IMR-90 (cell line): ENCODE results near the gene MKRN2OS. TPM values are rescaled to one million over a fixed set of nuclear protein-coding genes. Genes with fewer than 3 reads are reported as not detected.

Experiments used
- ATAC-seq: fragments of 200-7000 bp; cut with Tn5 transposase; 2 replicates; pipeline ENCODE4 v1.9.1; 2020; ENCODE audit warnings: low read depth, mild to moderate bottlenecking, moderate library complexity
- BruUV-seq: library from RNA; stranded (reverse); fragments of 400-500 nt; replicated peaks from 2 replicates; lab custom pipeline; 2021; lab: Mats Ljungman, UMichigan
- CTCF ChIA-PET: fragments of 300-600 bp; formaldehyde crosslinking; extraction: SDS; loops from one replicate; lab custom pipeline; 2021; ENCODE audit warnings: antibody characterized with exemption; lab: Yijun Ruan, JAX
- POLR2A ChIA-PET: fragments of 300-600 bp; sonication (Branson Sonifier 250); formaldehyde crosslinking; loops from one replicate; lab custom pipeline; 2022; ENCODE audit warnings: antibody characterized with exemption; ENCODE audit not compliant: unreplicated experiment; lab: Charles Lee
- DNase-seq: peaks from one replicate; pipeline ENCODE4 v3.0.0; 2013
- H2AFZ ChIP-seq: replicated peaks from 2 replicates; pipeline ENCODE3; 2013; ENCODE audit warnings: low read length, mild to moderate bottlenecking; ENCODE audit not compliant: poor library complexity
- H2AK5ac ChIP-seq: 2 replicates; pipeline ENCODE4 v1.6.1; 2013; ENCODE audit warnings: low read depth, low read length, inconsistent platforms
- H2AK9ac ChIP-seq: replicated peaks from 2 replicates; pipeline ENCODE3; 2013; ENCODE audit warnings: mild to moderate bottlenecking, low read depth, low read length, moderate library complexity; ENCODE audit not compliant: poor library complexity
- H2BK120ac ChIP-seq: 2 replicates; pipeline ENCODE4 v1.6.1; 2013; ENCODE audit warnings: low read depth, low read length, inconsistent platforms
- H2BK15ac ChIP-seq: 3 replicates; pipeline ENCODE4 v1.6.1; 2013; ENCODE audit warnings: low read depth, low read length, inconsistent platforms
- H2BK20ac ChIP-seq: 2 replicates; pipeline ENCODE4 v1.6.1; 2013; ENCODE audit warnings: low read depth, mild to moderate bottlenecking, inconsistent platforms, low read length, moderate library complexity
- H2BK5ac ChIP-seq: 2 replicates; pipeline ENCODE4 v1.6.1; 2013; ENCODE audit warnings: mild to moderate bottlenecking, low read depth, low read length, inconsistent platforms; ENCODE audit not compliant: poor library complexity, severe bottlenecking
- H3K14ac ChIP-seq: replicated peaks from 2 replicates; pipeline ENCODE4 v1.6.1; 2013; ENCODE audit warnings: low read depth, low read length, inconsistent platforms
- H3K18ac ChIP-seq: 2 replicates; pipeline ENCODE4 v1.6.1; 2013; ENCODE audit warnings: low read depth, low read length, control low read depth
- H3K23ac ChIP-seq: 2 replicates; pipeline ENCODE4 v1.6.1; 2013; ENCODE audit warnings: low read depth, low read length, inconsistent platforms
- H3K27ac ChIP-seq: 2 replicates; pipeline ENCODE4 v1.5.1; 2013; ENCODE audit warnings: mild to moderate bottlenecking, control low read depth, low read length; ENCODE audit not compliant: insufficient read depth
- H3K27me3 ChIP-seq: 2 replicates; pipeline ENCODE4 v1.6.1; 2013; ENCODE audit warnings: low read length; ENCODE audit not compliant: control insufficient read depth, insufficient read depth
- H3K36me3 ChIP-seq: 2 replicates; pipeline ENCODE4 v1.6.1; 2013; ENCODE audit warnings: low read length, mixed read lengths; ENCODE audit not compliant: control insufficient read depth, insufficient read depth
- H3K4ac ChIP-seq: 2 replicates; pipeline ENCODE4 v1.6.1; 2013; ENCODE audit warnings: low read depth, low read length, inconsistent platforms
- H3K4me1 ChIP-seq: 2 replicates; pipeline ENCODE4 v1.6.1; 2013; ENCODE audit warnings: low read length, mixed read lengths; ENCODE audit not compliant: control insufficient read depth, insufficient read depth
- H3K4me2 ChIP-seq: 2 replicates; pipeline ENCODE4 v1.6.1; 2013; ENCODE audit warnings: low read depth, mild to moderate bottlenecking, control low read depth, low read length, moderate library complexity
- H3K4me3 ChIP-seq: 2 replicates; pipeline ENCODE4 v1.5.1; 2013; ENCODE audit warnings: low read depth, mild to moderate bottlenecking, control low read depth, low read length, moderate library complexity; ENCODE audit not compliant: insufficient read depth
- H3K56ac ChIP-seq: 2 replicates; pipeline ENCODE4 v1.6.1; 2013; ENCODE audit warnings: low read length, inconsistent platforms; ENCODE audit not compliant: insufficient read depth; ENCODE audit errors: extremely low read depth
- H3K79me1 ChIP-seq, 2 experiments: 2 replicates each; pipeline ENCODE4 v1.6.1; 2013; ENCODE audit warnings: low read length in 2 of 2, inconsistent platforms in 1 of 2, low read depth in 1 of 2
- H3K9ac ChIP-seq: 2 replicates; pipeline ENCODE4 v1.6.1; 2013; ENCODE audit warnings: low read depth, low read length, control low read depth
- H3K9me1 ChIP-seq: 2 replicates; pipeline ENCODE4 v1.6.1; 2013; ENCODE audit warnings: low read length, inconsistent platforms; ENCODE audit not compliant: insufficient read depth
- H3K9me3 ChIP-seq: 2 replicates; pipeline ENCODE4 v1.6.1; 2013; ENCODE audit warnings: low read length; ENCODE audit not compliant: control insufficient read depth, insufficient read depth
- H4K20me1 ChIP-seq: 2 replicates; pipeline ENCODE4 v1.6.1; 2013; ENCODE audit warnings: low read length, inconsistent platforms; ENCODE audit not compliant: insufficient read depth
- H4K5ac ChIP-seq: 2 replicates; pipeline ENCODE4 v1.6.1; 2013; ENCODE audit warnings: mild to moderate bottlenecking, low read depth, low read length, control low read depth
- H4K8ac ChIP-seq, 2 experiments: 2 replicates each; pipeline ENCODE4 v1.6.1; 2013; ENCODE audit warnings: low read depth in 2 of 2, low read length in 2 of 2, control low read depth in 1 of 2, inconsistent platforms in 1 of 2
- H4K91ac ChIP-seq: 2 replicates; pipeline ENCODE4 v1.6.1; 2013; ENCODE audit warnings: low read depth, low read length, inconsistent platforms; ENCODE audit not compliant: insufficient read depth
- BHLHE40 ChIP-seq: fragments of 150-350 bp; IDR thresholded peaks from 2 replicates; pipeline ENCODE4 v1.6.1; 2016; ENCODE audit warnings: mild to moderate bottlenecking, low read depth, low read length
- CEBPB ChIP-seq: IDR thresholded peaks from 2 replicates; pipeline ENCODE4 v1.6.1; 2012; ENCODE audit warnings: low read depth, low read length, improper control_type of control experiment
- CHD1 ChIP-seq: IDR thresholded peaks from 2 replicates; pipeline ENCODE4 v1.6.1; 2012; ENCODE audit warnings: low read depth, low read length, improper control_type of control experiment
- FOS ChIP-seq: fragments of 150-350 bp; IDR thresholded peaks from 2 replicates; pipeline ENCODE4 v1.6.1; 2016; ENCODE audit warnings: low read depth, low read length
- MAFK ChIP-seq: IDR thresholded peaks from 2 replicates; pipeline ENCODE4 v1.6.1; 2012; ENCODE audit warnings: low read depth, low read length, improper control_type of control experiment
- MAZ ChIP-seq: IDR thresholded peaks from 2 replicates; pipeline ENCODE4 v1.6.1; 2012; ENCODE audit warnings: low read depth, mild to moderate bottlenecking, low read length, improper control_type of control experiment, moderate library complexity, borderline replicate concordance
- MXI1 ChIP-seq: IDR thresholded peaks from 2 replicates; pipeline ENCODE4 v1.6.1; 2012; ENCODE audit warnings: low read depth, mild to moderate bottlenecking, low read length, moderate library complexity, borderline replicate concordance
- NFE2L2 ChIP-seq: fragments of 150-350 bp; IDR thresholded peaks from 2 replicates; pipeline ENCODE4 v1.6.1; 2016; ENCODE audit warnings: low read depth, mild to moderate bottlenecking, low read length
- POLR2A ChIP-seq: IDR thresholded peaks from 2 replicates; pipeline ENCODE4 v1.6.1; 2012; ENCODE audit warnings: mild to moderate bottlenecking, low read depth, low read length
- RAD21 ChIP-seq: IDR thresholded peaks from 2 replicates; pipeline ENCODE4 v1.6.1; 2012; ENCODE audit warnings: low read length, improper control_type of control experiment
- RCOR1 ChIP-seq: IDR thresholded peaks from 2 replicates; pipeline ENCODE4 v1.6.1; 2012; ENCODE audit warnings: mild to moderate bottlenecking, low read length, improper control_type of control experiment; ENCODE audit not compliant: insufficient replicate concordance
- RFX5 ChIP-seq: IDR thresholded peaks from 2 replicates; pipeline ENCODE4 v1.8.0; 2012; ENCODE audit warnings: low read depth, mild to moderate bottlenecking, low read length, moderate library complexity
- SMC3 ChIP-seq: fragments of 150-350 bp; IDR thresholded peaks from 2 replicates; pipeline ENCODE4 v1.6.1; 2016; ENCODE audit warnings: low read depth, mild to moderate bottlenecking, antibody characterized with exemption, low read length, moderate library complexity
- WGBS, 2 experiments: methylation state at CpG; one replicate each; pipeline versions ENCODE4 v1.1.5 to v1.1.7; 2013; ENCODE audit warnings: missing lambda C conversion rate in 2 of 2; ENCODE audit not compliant: insufficient read length in 1 of 2; ENCODE audit errors: extremely low coverage in 2 of 2; 5-methylcytosine and 5-hydroxymethylcytosine counted together
- dilution Hi-C: fragments of 300-500 bp; cut with HindIII; formaldehyde crosslinking; loops from one replicate; pipeline ENCODE4 v1.14.3; 2018; ENCODE audit warnings: low sequenced_read_pairs; ENCODE audit not compliant: unreplicated experiment
- in situ Hi-C: fragments of 300-500 bp; cut with MboI; formaldehyde crosslinking; loops from 3 replicates; pipeline ENCODE4 v1.14.3; 2019; ENCODE audit warnings: low sequenced_read_pairs, inconsistent platforms, mixed read lengths
- intact Hi-C: fragments of 100-400 bp; cut with micrococcal nuclease; formaldehyde crosslinking; loops from 2 replicates; pipeline ENCODE4 v1.10.0; 2022
- polyA plus RNA-seq, 3 experiments: library from polyadenylated mRNA; depleted of rRNA; stranded (reverse); fragments of >200 nt; gene quantifications; 2 replicates each; pipeline ENCODE4 v1.2.3, GENCODE V29; 2012; ENCODE audit warnings: low replicate concordance in 1 of 3
- total RNA-seq: library from RNA; depleted of rRNA; stranded (reverse); fragments of >200 nt; gene quantifications from 2 replicates; pipeline ENCODE4 v1.2.3, GENCODE V29; 2012
- TF ChIP-seq, protein P1 (sequence below): fragments of 150-350 bp; IDR thresholded peaks from 2 replicates; pipeline ENCODE4 v1.6.1; 2016; ENCODE audit warnings: low read depth, mild to moderate bottlenecking, low read length, moderate library complexity, borderline replicate concordance
- TF ChIP-seq, protein P2 (sequence below): fragments of 150-350 bp; IDR thresholded peaks from 2 replicates; pipeline ENCODE4 v1.6.1; 2017; ENCODE audit warnings: mild to moderate bottlenecking, antibody characterized with exemption, low read length, low read depth
- TF ChIP-seq, protein P3 (sequence below): conservative IDR thresholded peaks from 2 replicates; pipeline ENCODE4 v1.5.1; 2012; ENCODE audit warnings: mild to moderate bottlenecking, low read depth, low read length, improper control_type of control experiment

Gene MKRN2OS
- total and polyA plus RNA-seq, 2 of the 4 experiments (the other 2 are of a cell fraction), result not detected

DNA sequence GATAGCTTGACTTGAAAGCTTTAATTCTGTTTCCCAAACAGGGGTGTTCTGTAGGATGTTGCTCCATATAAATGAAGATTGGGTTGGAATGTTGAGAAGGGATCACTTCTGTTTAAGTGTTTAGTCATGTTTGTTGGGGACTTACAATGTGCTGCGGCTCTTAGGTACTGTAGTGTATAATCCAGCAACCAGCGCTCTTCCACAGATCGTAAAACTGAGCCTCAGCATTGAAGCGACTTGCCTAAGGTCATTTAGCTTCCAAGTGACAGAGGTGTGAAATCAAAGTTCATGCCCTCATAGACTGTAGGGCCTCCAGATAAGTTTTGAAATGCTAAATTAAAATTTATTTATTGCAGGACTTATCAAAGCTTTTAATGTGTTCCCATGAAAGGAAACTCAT lies 13.4 kb upstream of the MKRN2OS start:
- Histone ChIP-seq H3K18ac (no peak overlapping the region), H3K14ac (peak overlapping the region; percentile 33; the same call in 1 of the 2 replicates), H3K4me3 (0 out of 2 replicates have a peak overlapping the region, but pooled peaks have one; percentile 6), H4K5ac (no peak overlapping the region), H3K9me1 (peaks cover 15% of the 10 kb centered on the region), H3K79me1 (peaks cover 3 to 51% of the 10 kb centered on the region in 2 experiments; a peak in 2 of 4 replicates), H3K9ac (no peak overlapping the region), H3K4ac (no peak overlapping the region), H3K4me2 (peak overlapping the region; percentile 79), H3K27ac (no peak overlapping the region), H2AFZ (no peak overlapping the region), H2BK5ac (no peak overlapping the region), H3K9me3 (no peaks in the 10 kb centered on the region), H4K91ac (no peak overlapping the region), H4K8ac (no peak overlapping the region), H3K27me3 (no peaks in the 10 kb centered on the region), H3K4me1 (peaks cover 10% of the 10 kb centered on the region), H3K36me3 (no peaks in the 10 kb centered on the region), H2AK5ac (peak overlapping the region; percentile 70; the same call in 1 of the 2 replicates), H2BK15ac (no peak overlapping the region), H2BK120ac (no peak overlapping the region), H2AK9ac (no peak overlapping the region), H2BK20ac (peak overlapping the region; percentile 39; the same call in 1 of the 2 replicates), H3K23ac (peak overlapping the region; percentile 68; the same call in 1 of the 2 replicates), H4K20me1 (peaks cover 60% of the 10 kb centered on the region), H3K56ac (no peak overlapping the region)
- TF ChIP-seq RCOR1 (no peak), MAZ (no peak), POLR2A (no peak), RAD21 (no peak), SMC3 (no peak), BHLHE40 (no peak), CEBPB (no peak), FOS (no peak), CHD1 (no peak), MXI1 (no peak), RFX5 (no peak), MAFK (no peak), NFE2L2 (no peak)
- TF ChIP-seq, protein P1, sequence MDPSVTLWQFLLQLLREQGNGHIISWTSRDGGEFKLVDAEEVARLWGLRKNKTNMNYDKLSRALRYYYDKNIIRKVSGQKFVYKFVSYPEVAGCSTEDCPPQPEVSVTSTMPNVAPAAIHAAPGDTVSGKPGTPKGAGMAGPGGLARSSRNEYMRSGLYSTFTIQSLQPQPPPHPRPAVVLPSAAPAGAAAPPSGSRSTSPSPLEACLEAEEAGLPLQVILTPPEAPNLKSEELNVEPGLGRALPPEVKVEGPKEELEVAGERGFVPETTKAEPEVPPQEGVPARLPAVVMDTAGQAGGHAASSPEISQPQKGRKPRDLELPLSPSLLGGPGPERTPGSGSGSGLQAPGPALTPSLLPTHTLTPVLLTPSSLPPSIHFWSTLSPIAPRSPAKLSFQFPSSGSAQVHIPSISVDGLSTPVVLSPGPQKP, result no peak
- TF ChIP-seq, protein P2, sequence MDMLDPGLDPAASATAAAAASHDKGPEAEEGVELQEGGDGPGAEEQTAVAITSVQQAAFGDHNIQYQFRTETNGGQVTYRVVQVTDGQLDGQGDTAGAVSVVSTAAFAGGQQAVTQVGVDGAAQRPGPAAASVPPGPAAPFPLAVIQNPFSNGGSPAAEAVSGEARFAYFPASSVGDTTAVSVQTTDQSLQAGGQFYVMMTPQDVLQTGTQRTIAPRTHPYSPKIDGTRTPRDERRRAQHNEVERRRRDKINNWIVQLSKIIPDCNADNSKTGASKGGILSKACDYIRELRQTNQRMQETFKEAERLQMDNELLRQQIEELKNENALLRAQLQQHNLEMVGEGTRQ, result no peak
- TF ChIP-seq, protein P3, sequence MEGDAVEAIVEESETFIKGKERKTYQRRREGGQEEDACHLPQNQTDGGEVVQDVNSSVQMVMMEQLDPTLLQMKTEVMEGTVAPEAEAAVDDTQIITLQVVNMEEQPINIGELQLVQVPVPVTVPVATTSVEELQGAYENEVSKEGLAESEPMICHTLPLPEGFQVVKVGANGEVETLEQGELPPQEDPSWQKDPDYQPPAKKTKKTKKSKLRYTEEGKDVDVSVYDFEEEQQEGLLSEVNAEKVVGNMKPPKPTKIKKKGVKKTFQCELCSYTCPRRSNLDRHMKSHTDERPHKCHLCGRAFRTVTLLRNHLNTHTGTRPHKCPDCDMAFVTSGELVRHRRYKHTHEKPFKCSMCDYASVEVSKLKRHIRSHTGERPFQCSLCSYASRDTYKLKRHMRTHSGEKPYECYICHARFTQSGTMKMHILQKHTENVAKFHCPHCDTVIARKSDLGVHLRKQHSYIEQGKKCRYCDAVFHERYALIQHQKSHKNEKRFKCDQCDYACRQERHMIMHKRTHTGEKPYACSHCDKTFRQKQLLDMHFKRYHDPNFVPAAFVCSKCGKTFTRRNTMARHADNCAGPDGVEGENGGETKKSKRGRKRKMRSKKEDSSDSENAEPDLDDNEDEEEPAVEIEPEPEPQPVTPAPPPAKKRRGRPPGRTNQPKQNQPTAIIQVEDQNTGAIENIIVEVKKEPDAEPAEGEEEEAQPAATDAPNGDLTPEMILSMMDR, result no peak
- ATAC-seq (no peak), DNase-seq (no peak)
- WGBS, 2 experiments, result 63% methylated on average over 3 of the region's 4 CpGs; no CpG with 5 or more reads in 1 of the 2 experiments
- intact Hi-C loops, result loop anchor here (5.0 kb wide), 2 partner anchors 51 to 366 kb away; no protein-coding TSS in a partner anchor
- no TSS peak for BruUV-seq
- dilution Hi-C loops, result no loop called here
- in situ Hi-C loops, result no loop called here
- ChIA-PET CTCF (interaction anchor here (1.2 kb wide), 1 partner anchor 9 kb away, joined by 3 read pairs; no protein-coding TSS in a partner anchor), POLR2A (no interaction called here)
